GM18526 (cell line): Measurements from ENCODE around the gene DAZL.

Source experiments
- POLR2A ChIP-seq: IDR thresholded peaks from 3 replicates; pipeline ENCODE4 v1.6.1; 2011; ENCODE audit not compliant: insufficient read length; ENCODE audit errors: extremely low read depth

The DAZL gene

DNA sequence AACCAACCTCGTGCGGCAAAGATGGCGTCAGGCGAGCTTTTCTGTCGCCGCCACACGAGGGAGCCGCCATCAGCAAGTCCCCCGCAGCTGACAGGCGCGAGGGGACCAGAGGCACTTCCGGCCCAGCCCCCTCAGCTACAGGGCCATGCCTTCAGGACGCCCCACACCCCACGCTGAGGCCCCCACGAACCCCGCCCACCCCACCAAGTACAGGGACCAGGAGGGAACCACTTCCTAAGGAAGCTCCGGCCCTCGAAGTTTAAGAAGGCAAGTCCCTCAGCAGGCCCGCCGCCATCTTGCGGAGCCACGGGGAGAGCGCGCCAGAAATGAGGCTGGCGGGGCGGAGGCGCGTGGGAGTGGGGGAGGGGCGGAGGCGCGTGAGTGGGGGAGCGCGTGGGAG lies 790 bp downstream of the DAZL start:
- no peak for TF ChIP-seq POLR2A

DNA sequence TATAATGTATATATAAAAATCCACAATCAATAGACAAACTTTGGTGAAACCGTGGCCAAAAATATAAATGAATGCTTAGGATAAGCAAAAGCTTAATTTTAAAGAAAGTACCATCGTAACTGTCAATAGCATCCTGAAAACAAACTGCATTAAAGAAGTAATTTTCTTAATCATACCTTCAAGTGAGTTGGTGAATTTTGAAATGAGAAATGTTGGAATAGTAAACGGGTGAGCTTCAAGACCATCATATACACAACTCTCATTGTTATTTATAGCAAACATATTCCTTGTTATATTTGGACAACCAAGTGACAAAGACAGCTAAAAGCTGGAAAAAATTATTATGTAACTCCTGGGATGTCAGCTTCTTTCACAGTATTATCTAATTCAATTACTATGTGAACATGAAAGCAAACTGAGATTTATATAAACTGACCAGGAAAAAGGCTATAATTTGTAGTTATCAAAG lies 3.7 kb downstream of the DAZL start:
- TF ChIP-seq POLR2A = no peak

DNA sequence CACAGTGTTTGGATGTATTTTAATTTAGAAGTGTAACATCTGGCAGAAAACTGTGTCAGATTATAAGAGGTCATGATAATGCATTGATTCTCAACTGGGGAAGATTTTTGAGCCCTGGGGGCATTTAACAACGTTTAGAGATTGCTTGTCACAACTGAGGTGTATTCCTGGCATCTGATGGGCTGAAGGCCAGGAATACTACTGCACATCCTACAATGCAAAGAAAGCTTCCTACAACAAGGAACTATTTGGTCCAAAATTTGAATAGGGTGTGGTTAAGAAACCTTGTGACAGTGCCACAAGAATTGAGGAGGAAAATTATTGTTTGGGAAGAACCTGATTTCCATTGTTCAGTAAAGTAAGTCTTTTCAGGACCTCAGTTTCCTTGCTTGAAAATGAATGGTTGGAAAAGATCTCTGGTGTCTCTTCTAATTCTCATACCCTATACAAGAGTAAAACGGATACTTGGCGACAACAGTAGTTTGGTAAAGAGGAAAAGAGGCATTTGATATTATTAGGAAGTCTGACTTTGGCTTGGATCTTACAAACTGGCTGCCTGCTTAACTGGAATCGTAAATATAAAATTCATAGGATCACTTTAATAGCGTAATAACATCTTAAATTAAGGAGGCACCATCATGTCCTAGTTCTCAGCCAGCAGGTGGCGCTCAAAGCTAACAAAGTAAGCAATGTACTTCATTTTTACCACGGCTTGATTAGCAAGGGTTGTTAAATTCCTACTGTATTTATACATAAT lies 4.3 kb downstream of the DAZL start:
- TF ChIP-seq POLR2A = no peak

DNA sequence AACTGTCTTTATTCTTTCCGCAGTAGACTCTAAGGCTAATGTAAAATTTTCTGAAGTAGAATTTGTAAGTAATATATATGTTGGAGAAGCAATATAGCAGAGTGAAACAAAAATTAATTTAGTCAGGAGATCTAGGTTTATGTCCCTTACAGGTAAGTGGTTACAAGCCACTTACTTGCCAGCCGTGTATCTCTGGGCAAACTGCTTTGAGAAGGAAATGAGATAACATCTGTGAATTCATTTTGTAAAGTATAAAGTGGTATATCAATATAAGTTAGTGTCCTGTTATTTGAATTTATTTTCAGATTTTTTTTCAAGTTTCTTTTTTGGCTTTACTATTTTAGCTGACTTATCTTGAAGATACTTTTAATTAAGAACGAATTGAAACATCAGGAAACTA lies 5.5 kb downstream of the DAZL start:
- TF ChIP-seq POLR2A = no peak

DNA sequence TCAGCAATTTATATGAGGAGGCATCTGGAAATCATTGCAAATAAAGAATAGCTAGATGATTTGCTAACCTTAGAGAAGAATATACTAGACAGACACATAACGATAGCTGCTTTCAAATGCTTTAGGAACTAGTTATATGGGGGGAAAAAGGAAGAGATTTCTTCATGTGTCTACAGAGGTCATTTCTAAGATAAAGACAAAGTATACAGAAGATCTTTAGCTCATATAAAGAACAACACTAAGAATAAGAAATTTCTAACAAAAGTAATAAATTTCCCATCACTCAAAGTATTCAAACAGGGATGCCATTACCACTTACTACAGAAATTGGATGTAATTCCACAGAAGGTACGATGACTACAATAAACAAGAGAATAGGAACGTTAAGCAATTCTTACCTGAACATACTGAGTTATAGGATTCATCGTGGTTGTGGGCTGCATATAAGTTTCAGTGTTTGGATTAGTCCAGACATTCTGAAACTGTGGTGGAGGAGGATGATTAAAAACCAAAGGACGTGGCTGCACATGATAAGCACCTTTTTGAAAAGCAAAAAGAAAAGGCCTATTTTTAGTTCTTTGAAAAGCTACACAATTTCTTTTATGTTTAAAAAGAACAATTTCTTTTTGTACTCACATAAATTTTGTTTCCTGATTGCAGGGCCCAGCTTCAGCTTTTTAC lies 8.7 kb downstream of the DAZL start:
- no peak for TF ChIP-seq POLR2A

DNA sequence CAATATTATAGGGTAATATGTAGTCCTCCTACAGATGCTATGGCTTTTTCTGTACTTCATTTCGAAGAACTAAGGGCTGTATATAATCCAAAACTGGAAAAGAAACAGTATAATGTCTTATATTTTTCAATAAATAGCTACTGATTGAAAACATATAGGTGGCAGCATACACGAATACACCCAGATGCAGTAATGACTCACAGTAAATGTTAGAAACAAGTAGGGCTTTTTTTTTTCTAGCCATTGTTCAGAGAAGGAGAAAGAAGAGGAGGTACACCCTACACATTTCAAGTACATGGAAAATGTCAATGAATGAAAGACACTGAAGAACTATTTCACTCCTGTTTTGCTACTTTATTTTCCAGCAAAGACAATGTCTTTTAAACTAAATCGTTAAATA lies 9.4 kb downstream of the DAZL start:
- TF ChIP-seq POLR2A = no peak

DNA sequence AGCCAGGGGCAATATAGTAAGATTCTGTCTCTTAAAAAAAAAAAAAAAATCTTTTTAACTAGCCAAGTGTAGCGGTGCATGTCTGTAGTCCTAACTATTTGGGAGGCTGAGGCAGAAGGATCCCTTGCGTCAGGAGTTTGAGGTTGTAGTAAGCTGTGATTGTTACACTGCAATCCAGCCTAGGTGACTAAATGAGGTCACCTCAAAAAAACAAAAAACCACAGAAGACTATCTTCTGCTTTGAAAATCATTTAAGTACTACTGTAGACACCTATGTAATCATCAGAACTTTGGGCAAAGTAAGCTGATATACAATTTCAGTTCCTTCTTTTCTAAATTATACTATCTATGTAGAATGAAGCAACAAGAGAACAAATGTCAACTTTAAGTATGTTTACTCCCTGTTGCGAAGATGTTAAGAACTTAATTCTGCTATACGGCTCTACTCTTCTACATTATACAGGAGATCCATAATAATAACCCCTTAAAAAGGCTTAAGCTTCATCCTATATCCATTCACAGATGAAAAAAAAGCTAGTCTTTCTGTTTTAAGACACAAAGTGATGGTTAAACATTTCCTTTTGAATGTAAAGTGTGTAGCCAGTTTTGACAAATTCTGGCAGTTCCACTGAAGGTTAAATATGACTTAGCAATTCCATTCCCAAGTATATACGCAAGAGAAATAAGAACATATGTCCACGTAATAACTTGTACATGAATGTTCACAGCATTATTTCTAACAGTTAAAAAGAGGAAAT lies 15.2 kb downstream of the DAZL start:
- no peak for TF ChIP-seq POLR2A

DNA sequence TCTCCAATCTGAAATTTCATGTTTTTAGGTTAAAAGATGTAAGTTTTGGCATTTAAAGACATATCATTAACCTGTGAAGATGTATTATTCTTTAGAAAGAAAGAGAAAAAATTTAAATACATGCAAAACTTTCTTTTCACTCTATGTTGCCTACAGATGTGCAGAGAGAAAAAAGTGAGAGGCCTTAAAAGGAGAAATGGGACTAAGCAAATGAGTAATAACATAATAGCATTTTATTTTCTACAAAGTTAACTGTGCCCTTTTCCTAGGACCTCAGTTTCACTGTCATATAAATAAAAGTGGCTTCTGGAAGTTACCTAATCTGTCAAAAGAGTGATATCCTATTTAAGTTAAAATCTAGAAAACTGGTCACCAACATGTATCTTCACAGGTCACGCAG lies 16.1 kb downstream of the DAZL start:
- TF ChIP-seq POLR2A = no peak

DNA sequence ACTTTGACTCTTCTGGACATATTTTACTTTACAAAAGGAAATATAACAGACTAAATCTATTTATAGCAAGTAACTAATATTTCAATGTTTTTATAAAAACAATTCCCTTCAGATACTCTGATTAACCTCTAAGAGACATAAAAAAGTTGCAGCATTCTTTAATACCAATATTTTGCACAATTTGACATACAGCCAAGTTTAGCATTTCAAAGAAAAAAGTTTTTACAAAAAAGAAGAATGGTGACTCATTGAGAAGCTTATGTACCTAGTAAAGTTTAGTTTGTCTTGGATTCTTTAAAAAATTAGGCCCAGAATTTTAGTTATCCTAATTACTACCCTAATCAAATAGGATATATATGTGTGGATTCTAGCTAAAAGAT lies 17.6 kb downstream of the DAZL start:
- no peak for TF ChIP-seq POLR2A

DNA sequence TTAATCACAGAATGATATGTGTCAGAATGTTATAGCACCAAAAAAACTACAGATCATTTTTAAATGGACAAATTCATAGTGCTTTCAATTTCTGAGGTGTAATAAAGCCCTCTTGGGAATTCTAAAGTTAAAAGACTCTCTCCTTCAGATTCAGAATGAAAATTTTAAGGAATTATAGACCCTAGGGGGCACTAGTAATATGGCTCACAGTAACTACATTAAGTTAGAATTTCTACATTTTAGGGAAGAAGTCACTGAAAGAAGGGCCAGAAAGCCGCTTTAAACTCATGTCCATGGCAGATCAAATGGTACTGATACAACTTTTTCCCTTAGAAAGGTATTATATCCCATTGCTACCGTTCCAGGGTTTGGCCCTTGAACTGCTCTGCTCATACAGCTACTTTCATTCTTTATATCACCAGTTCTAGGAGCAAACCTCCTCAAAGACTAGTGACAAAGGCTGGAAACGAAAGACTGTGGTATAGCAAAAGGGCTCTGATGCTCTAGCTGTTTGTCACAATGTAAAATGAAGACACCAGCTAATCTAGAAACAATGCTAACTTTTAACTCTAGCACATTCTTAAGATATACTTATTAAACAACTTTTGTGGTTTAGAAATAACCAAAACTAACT lies 18.1 kb downstream of the DAZL start:
- TF ChIP-seq POLR2A = no peak

DNA sequence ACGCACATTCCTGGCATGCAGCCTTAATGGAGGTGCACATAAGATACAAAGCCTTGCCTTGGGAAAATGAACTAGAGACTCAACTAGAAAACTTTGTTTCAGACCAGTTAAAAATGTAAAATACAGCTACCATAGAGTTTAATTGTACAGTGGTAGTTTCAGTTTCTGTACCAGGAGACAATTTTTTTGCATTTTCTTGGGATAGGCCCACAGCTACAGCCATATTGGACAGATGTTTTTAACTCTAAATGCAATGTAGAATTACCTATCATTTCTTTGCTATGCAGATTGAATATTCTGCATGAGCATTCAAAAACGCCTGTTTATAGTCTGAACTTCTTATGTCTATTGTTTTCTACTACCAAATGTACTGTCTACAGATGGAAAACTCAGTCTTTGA lies 20.3 kb downstream of the DAZL start:
- TF ChIP-seq POLR2A = no peak

DNA sequence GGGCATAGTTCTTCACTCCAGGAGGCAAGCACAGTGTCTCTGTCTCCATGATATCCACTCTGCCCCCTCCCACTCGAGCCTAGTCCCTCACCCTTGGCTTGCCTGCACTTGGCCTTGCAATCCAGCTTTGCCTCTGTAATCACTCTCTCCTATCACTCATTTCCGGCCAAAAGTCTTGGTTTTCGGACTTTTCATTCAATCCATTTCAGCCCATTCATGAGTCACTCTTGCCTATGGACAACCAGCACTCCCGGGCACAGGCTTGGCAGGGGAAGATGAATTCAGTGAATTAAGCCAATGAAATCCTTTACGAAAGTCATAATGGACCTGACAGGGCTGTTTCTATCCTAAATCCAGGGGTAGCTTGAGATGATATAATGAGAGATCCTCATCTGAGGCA lies 21.7 kb downstream of the DAZL start:
- TF ChIP-seq POLR2A = no peak

DNA sequence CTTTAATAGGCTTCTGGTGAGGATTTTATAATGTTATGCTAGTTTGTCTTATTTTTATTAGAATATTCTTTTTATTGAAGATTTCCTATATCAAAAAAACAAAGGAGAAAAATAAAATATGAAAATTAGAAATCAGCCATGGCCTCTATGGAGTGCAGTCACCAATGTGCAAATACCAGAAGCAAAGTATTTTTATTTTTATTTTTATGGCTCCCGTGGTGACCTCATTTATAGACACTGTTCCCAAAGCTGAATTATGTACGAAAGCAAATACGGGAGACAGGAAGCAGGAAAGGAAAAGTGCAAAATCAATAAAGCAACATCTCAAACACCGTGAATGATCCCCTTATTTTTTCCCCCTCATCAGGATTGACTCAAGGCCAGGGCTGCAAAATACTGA lies 35.1 kb downstream of the DAZL start:
- TF ChIP-seq POLR2A = no peak

DNA sequence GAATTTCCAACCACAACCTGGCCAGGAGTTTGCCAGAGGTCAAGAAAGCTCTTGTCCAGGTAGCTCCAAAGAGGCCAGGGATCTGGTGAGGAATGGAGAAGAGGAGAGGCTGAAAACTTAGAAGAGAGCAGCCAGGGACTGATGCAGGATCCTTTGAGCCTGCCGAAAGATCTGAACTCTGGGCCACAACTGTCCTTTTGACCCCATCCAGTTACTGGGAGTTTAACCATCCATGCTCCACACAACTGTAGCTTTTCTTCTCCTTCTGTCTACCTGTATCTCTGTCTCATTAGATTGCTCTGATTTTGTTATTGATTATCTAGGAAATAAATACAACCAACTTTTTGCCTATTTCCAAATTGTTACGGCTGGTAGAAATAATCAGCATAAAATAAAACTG lies 36.7 kb downstream of the DAZL start:
- no peak for TF ChIP-seq POLR2A

DNA sequence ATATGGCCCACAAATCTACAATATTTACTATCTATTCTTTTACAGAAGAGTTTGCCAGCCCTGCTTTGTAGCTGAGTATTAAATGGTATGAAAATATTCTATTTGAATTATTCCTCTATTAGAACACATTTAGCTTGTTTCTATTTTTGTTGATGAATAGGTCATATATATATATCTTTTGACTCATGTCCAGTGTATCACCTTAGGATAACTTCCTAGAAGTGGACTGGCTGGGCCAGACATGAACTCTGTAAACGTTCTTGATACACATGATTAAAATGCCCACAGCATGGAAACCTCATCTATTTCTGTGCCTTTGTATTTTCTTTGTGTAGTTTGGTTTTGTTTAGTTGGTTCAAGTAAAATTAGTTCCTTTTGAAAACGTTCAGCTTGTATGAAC lies 37.1 kb downstream of the DAZL start:
- TF ChIP-seq POLR2A = no peak
